ENCODE measurements around the gene CCPG1. TPM values are rescaled to one million over a fixed set of nuclear protein-coding genes. Genes with fewer than 3 reads are reported as not detected.

CCPG1 gene
- total RNA-seq, 1 experiment from 2014 or later, result 8.5 TPM

DNA sequence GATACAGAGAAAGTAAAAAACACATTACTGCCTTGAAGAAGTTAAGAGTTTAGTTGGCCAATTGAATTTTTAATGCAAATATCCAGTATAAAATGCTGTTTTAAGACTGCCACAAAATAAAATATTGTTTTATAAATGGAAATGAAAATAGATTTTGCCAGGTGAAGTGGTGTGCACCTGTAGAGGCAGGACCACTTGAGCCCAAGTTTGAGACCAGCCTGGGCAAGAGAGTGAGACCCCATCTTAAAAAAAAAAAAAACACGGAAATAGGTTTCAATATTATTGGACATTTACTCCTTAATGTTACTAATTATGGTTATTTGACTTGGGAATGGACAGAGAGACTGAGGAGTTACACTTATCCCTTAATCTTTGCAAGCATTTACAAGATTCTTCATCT lies 87.2 kb downstream of the CCPG1 start:
- Histone ChIP-seq H3K36me3 (ENCODE audit: control insufficient read depth in 1 of 2, insufficient read depth in 2 of 2, low read length in 2 of 2) (no peaks in the 10 kb centered on the region; a peak in 2 of 4 replicates), H3K4me2 (ENCODE audit: low read length) (no peak overlapping the region), H4K20me1 (ENCODE audit: insufficient read depth) (no peaks in the 10 kb centered on the region), H3K79me2 (ENCODE audit: insufficient read depth, low read length) (peaks cover 33% of the 10 kb centered on the region), H3K27ac (ENCODE audit: low read depth, low read length) (no peak overlapping the region), H3K9me3 (ENCODE audit: control insufficient read depth in 1 of 2, insufficient read depth in 1 of 2, low read depth in 1 of 2, low read length in 2 of 2) (no peaks in the 10 kb centered on the region), H3K27me3 (ENCODE audit: insufficient read depth, low read length) (no peaks in the 10 kb centered on the region), H2AFZ (ENCODE audit: low read depth, low read length, poor library complexity, severe bottlenecking) (no peak overlapping the region), H3K9ac (ENCODE audit: low read length) (no peak overlapping the region), H3K9me2 (ENCODE audit: insufficient read depth) (no peaks in the 10 kb centered on the region), H3K4me3 (replicated peaks in 1 of 2; ENCODE audit: low read depth in 1 of 2, low read length in 2 of 2) (no peak overlapping the region), H3K4me1 (ENCODE audit: control insufficient read depth in 1 of 2, insufficient read depth in 2 of 2, low read length in 2 of 2) (peaks cover 6 to 11% of the 10 kb centered on the region in 2 experiments; a peak in 3 of 4 replicates)
- POLR2A ChIA-PET, result no interaction called here
- no peak for ATAC-seq
- TF ChIP-seq ZFX (IDR thresholded peaks at IDR 0.05), result no peak
- TF ChIP-seq ZNF274 (IDR thresholded peaks at IDR 0.05; ENCODE audit: low read depth, low read length), result no peak
- BruUV-seq (replicated peaks), result no TSS peak
- DNase-seq (ENCODE audit: low read depth, low spot score), result no peak
- CTCF ChIA-PET, result no interaction called here
- RAD21 ChIA-PET (ENCODE audit: low non-redundant PET in 1 of 2, low total read pairs in 2 of 2, uncharacterized antibody in 2 of 2, unreplicated experiment in 2 of 2), result no interaction called here
- intact Hi-C loops (cut with micrococcal nuclease), result no loop called here

DNA sequence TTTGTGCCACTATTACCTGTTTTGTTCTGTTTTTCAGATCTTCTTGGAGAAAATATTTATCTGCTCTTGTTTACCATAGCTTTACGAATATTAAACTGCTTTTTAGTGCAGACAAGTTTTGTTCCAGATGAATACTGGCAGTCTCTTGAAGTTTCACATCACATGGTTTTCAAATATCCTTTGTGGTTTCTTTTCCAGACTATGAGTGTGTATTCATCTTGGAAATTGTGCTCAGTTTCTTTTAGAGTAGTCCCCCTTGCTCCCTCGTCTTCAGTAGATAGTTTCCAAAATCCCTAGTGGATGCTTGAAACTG lies 88.0 kb downstream of the CCPG1 start:
- ChIA-PET POLR2A (interaction anchor here (1.7 kb wide), 1 partner anchor 124 kb away, joined by 6 read pairs; the partner anchor contains the start of gene RSL24D1), CTCF (no interaction called here), RAD21 (ENCODE audit: low non-redundant PET in 1 of 2, low total read pairs in 2 of 2, uncharacterized antibody in 2 of 2, unreplicated experiment in 2 of 2) (no interaction called here)
- Histone ChIP-seq H3K9me2 (ENCODE audit: insufficient read depth) (no peaks in the 10 kb centered on the region), H3K9me3 (ENCODE audit: control insufficient read depth in 1 of 2, insufficient read depth in 1 of 2, low read depth in 1 of 2, low read length in 2 of 2) (no peaks in the 10 kb centered on the region), H3K9ac (ENCODE audit: low read length) (no peak overlapping the region), H3K27me3 (ENCODE audit: insufficient read depth, low read length) (no peaks in the 10 kb centered on the region), H3K79me2 (ENCODE audit: insufficient read depth, low read length) (peaks cover 33% of the 10 kb centered on the region), H3K27ac (ENCODE audit: low read depth, low read length) (no peak overlapping the region), H3K4me3 (replicated peaks in 1 of 2; ENCODE audit: low read depth in 1 of 2, low read length in 2 of 2) (peak overlapping the region; percentile 85 to 89; a peak in 2 of 4 replicates), H3K4me1 (ENCODE audit: control insufficient read depth in 1 of 2, insufficient read depth in 2 of 2, low read length in 2 of 2) (peaks cover 6 to 11% of the 10 kb centered on the region in 2 experiments; a peak in 3 of 4 replicates), H4K20me1 (ENCODE audit: insufficient read depth) (no peaks in the 10 kb centered on the region), H3K4me2 (ENCODE audit: low read length) (peak overlapping the region; percentile 80), H3K36me3 (ENCODE audit: control insufficient read depth in 1 of 2, insufficient read depth in 2 of 2, low read length in 2 of 2) (no peaks in the 10 kb centered on the region; a peak in 2 of 4 replicates), H2AFZ (ENCODE audit: low read depth, low read length, poor library complexity, severe bottlenecking) (no peak overlapping the region)
- ATAC-seq, result no peak
- BruUV-seq (replicated peaks), result no TSS peak
- no peak for DNase-seq (ENCODE audit: low read depth, low spot score)
- intact Hi-C loops (cut with micrococcal nuclease), result no loop called here
- no peak for TF ChIP-seq ELF1 (IDR thresholded peaks at IDR 0.05; ENCODE audit: borderline replicate concordance, low read depth)
- TF ChIP-seq TCF7L2 (IDR thresholded peaks at IDR 0.05; ENCODE audit: borderline replicate concordance, extremely low read depth, insufficient read depth, insufficient read length), result no peak
- TF ChIP-seq CEBPB (IDR thresholded peaks at IDR 0.05; ENCODE audit: low read depth), result no peak
- no peak for TF ChIP-seq ATF3 (IDR thresholded peaks at IDR 0.05)
- no peak for TF ChIP-seq POLR2AphosphoS5 (IDR thresholded peaks at IDR 0.05; ENCODE audit: low read depth, low read length)
- TF ChIP-seq MAX (IDR thresholded peaks at IDR 0.05), result no peak
